Esophagus muscularis mucosa (tissue), 4 donors: ENCODE measurements around the gene PHLDB1. TPM values are rescaled to one million over a fixed set of nuclear protein-coding genes. Genes with fewer than 3 reads are reported as not detected.

Source experiments
- DNase-seq: peaks from one replicate; pipeline ENCODE4 v3.0.0-alpha.2; 2017; ENCODE audit errors: extremely low spot score
- H3K27ac ChIP-seq, 4 donors: fragments of 200-600 bp; sonication (generic); replicated peaks in 1 of 4; 1 replicate in 3 of 4; 2 replicates in 1 of 4; pipeline ENCODE4 v1.5.1; 2016 to 2019; ENCODE audit warnings: mild to moderate bottlenecking in 1 of 4
- H3K27me3 ChIP-seq, 4 donors: fragments of 200-600 bp; sonication (generic); one replicate each; pipeline versions ENCODE4 v1.5.1 to v1.6.0; 2016 to 2019
- H3K36me3 ChIP-seq, 4 donors: fragments of 200-600 bp; sonication (generic); one replicate each; pipeline ENCODE4 v1.5.1; 2016 to 2019
- H3K4me1 ChIP-seq, 4 donors: fragments of 200-600 bp; sonication (generic); one replicate each; pipeline ENCODE4 v1.5.1; 2016 to 2019
- H3K4me3 ChIP-seq, 4 donors: fragments of 200-600 bp; sonication (generic); 1 replicate in 2 of 4; 2 replicates in 2 of 4; pipeline ENCODE4 v1.5.1; 2016 to 2019; ENCODE audit warnings: mild to moderate bottlenecking in 4 of 4, moderate library complexity in 1 of 4
- H3K9me3 ChIP-seq, 4 donors: fragments of 200-600 bp; sonication (generic); 1 replicate in 3 of 4; 2 replicates in 1 of 4; pipeline ENCODE4 v1.5.1; 2016 to 2019
- EP300 ChIP-seq: sonication (generic); formaldehyde crosslinking; IDR thresholded peaks from one replicate; pipeline ENCODE4 v1.6.1; 2017; ENCODE audit warnings: antibody characterized with exemption
- POLR2A ChIP-seq: fragments of 450-650 bp; IDR thresholded peaks from one replicate; pipeline ENCODE4 v1.6.1; 2017; ENCODE audit warnings: antibody characterized with exemption, moderate library complexity, mild to moderate bottlenecking, low read depth
- POLR2AphosphoS5 ChIP-seq, 2 donors: sonication (generic); formaldehyde crosslinking; IDR thresholded peaks; one replicate each; pipeline ENCODE4 v1.6.1; 2017; ENCODE audit warnings: antibody characterized with exemption in 2 of 2
- WGBS: methylation state at CpG from one replicate; pipeline ENCODE4 v1.1.5; 2018; 5-methylcytosine and 5-hydroxymethylcytosine counted together
- intact Hi-C: fragments of 100-400 bp; cut with DNase I; formaldehyde crosslinking; loops from one replicate; pipeline ENCODE4 v1.15.1; 2023
- total RNA-seq, 4 donors: library from RNA; depleted of rRNA; stranded (reverse); fragments of >200 nt; gene quantifications; one replicate each; pipeline versions ENCODE4 v1.1.0 to v1.2.1, GENCODE V29; 2016
- TF ChIP-seq, protein P1 (sequence below), 3 experiments: fragments of 200-600 bp in 2 of 3; fragments of 450-650 bp in 1 of 3; sonication (generic) in 2 of 3; IDR thresholded peaks; one replicate each; pipeline ENCODE4 v1.5.1; 2017 to 2019; ENCODE audit warnings: antibody characterized with exemption in 3 of 3, mild to moderate bottlenecking in 2 of 3, moderate library complexity in 1 of 3

PHLDB1 gene
- total RNA-seq, 4 donors from 2014 or later = 62.6 to 92.2 (median 78.9) TPM

DNA sequence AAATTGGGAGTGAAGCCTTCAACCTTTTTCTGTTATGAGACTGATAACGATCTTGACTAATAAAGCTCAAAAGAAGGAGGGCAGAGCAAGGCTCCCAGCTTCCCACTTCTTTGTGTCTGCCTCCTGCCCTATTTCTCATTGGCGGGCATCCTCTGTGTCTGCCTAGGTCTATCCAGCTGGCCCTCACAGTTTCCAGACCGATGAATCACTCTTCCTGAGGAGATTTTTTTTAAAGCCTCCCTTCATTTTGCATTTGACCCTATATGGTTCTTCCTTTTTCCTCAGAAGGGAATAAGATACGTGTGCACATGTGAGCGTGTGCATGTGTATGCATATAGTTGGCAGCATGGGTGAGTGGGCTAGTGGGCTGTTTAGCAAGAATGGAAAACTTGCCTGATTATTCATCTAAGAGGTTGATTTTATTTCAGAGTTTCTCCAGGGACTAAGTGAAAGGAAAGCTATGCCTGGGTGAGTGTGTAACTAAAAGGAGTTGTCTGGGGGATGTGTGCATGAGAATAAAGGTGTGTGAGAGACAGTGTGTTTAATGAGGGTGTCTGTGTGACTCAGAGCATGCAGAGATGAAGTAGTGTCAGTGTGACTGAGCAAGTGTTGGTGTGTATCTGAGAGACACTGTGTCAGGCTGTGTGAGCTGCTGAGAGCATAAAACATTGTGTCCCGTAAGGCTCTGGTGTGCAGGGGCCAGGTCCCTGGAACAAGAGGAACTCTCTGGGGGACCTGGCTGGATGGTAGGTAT is 12.2 kb downstream of the PHLDB1 start:
- no peaks in the 10 kb centered on the region for H3K27me3 ChIP-seq
- peaks cover 14 to 47% (median 34%) of the 10 kb centered on the region in 4 donors for H3K36me3 ChIP-seq
- 54% methylated on average over 6 of the region's 6 CpGs for WGBS
- no peak for DNase-seq
- H3K4me3 ChIP-seq = peak overlapping the region in 1 of 4 donors; percentile 8
- intact Hi-C loops = no loop called here
- TF ChIP-seq, protein P1, sequence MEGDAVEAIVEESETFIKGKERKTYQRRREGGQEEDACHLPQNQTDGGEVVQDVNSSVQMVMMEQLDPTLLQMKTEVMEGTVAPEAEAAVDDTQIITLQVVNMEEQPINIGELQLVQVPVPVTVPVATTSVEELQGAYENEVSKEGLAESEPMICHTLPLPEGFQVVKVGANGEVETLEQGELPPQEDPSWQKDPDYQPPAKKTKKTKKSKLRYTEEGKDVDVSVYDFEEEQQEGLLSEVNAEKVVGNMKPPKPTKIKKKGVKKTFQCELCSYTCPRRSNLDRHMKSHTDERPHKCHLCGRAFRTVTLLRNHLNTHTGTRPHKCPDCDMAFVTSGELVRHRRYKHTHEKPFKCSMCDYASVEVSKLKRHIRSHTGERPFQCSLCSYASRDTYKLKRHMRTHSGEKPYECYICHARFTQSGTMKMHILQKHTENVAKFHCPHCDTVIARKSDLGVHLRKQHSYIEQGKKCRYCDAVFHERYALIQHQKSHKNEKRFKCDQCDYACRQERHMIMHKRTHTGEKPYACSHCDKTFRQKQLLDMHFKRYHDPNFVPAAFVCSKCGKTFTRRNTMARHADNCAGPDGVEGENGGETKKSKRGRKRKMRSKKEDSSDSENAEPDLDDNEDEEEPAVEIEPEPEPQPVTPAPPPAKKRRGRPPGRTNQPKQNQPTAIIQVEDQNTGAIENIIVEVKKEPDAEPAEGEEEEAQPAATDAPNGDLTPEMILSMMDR (IDR thresholded peaks at IDR 0.05) = no peak
- TF ChIP-seq POLR2A (no peak), EP300 (no peak), POLR2AphosphoS5 (IDR thresholded peaks at IDR 0.05) (peak; percentile 55 to 64)
- H3K27ac ChIP-seq = peak overlapping the region; percentile 87 to 92 (median 88)
- H3K4me1 ChIP-seq = peaks cover 64 to 90% (median 83%) of the 10 kb centered on the region in 4 donors
- H3K9me3 ChIP-seq = no peaks in the 10 kb centered on the region

DNA sequence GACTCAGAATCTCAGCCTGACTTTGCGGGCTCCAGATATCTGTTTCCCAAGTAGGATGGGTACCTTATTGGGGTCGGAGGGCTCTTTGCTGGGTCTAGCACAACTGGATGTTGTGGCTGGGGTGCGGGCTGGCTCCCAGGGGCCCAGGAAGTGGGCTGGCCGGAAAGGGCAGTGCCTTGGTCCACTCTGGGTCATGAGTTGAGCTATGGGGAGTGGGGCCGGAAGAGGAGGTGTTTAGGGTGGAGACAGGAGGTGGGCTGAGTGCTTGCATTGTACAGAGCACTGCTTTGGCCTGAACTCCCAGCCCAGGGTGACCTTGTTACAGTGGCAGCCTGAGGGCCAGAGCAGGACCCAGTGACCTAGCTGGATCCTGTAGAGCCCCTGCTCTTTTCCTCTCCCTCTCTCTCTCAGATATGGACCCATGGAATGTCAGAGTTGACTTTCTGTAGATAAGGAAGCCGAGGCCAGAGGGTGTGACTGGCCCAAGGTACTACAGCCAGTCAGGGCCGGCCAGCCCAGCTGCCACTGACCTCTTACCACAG is 13.2 kb downstream of the PHLDB1 start:
- Histone ChIP-seq H3K4me1 (peaks cover 64 to 91% (median 87%) of the 10 kb centered on the region in 4 donors), H3K27me3 (no peaks in the 10 kb centered on the region), H3K9me3 (no peaks in the 10 kb centered on the region), H3K27ac (peak overlapping the region; percentile 87 to 92 (median 88)), H3K36me3 (peaks cover 19 to 47% (median 35%) of the 10 kb centered on the region in 4 donors), H3K4me3 (peak overlapping the region; percentile 58 to 69 (median 62))
- no peak for DNase-seq
- no peak for TF ChIP-seq POLR2AphosphoS5 (IDR thresholded peaks at IDR 0.05)
- TF ChIP-seq, protein P1 (IDR thresholded peaks at IDR 0.05) = no peak
- no peak for TF ChIP-seq EP300
- TF ChIP-seq POLR2A = no peak
- WGBS = 57% methylated on average over 7 of the region's 7 CpGs
- intact Hi-C loops = no loop called here

DNA sequence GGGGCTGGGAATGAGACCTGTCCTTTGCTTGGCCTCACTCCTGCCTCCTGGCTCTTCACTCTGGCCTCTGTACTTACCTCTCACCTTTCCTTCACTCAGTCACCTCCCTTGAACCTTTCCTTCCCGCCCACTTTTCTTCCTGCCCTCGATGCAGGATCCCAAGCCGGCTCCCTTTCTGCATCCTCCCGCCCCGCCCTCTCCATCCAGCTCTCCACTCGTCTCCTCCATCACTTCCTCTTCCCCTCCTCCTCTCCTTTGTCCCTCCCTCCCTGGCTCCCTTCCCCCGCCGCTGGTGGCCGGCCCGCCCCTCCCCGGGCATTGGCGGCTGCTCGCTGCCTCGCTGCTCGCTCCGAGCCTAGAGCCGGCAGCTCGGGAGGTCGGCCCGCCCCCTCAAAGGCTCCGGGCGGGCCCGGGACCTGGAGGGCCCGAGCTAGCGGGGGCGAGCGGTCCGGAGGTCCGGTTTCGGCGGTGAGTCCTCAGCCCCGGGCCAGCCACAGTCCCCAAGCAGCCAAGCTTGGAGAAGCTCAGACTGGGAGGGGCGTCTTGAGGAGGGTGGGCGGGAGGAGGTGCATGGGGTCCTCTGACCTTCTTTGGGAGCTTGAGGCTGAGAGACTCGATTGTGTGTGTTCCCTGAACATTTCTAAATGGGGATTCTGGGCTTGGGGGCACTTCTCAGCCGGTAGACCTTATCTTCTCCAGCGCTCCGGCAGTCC is 13.8 kb downstream of the PHLDB1 start:
- no peak for TF ChIP-seq POLR2A
- no peak for TF ChIP-seq EP300
- TF ChIP-seq POLR2AphosphoS5 (IDR thresholded peaks at IDR 0.05) = peak; percentile 62 to 71
- TF ChIP-seq, protein P1 (IDR thresholded peaks at IDR 0.05) = peak in 1 of 3 experiments; percentile 5
- Histone ChIP-seq H3K4me1 (peaks cover 64 to 90% (median 84%) of the 10 kb centered on the region in 4 donors), H3K27ac (peak overlapping the region; percentile 87 to 92 (median 88)), H3K27me3 (no peaks in the 10 kb centered on the region), H3K9me3 (no peaks in the 10 kb centered on the region), H3K36me3 (peaks cover 16 to 47% (median 35%) of the 10 kb centered on the region in 4 donors), H3K4me3 (peak overlapping the region; percentile 58 to 69 (median 62))
- intact Hi-C loops = no loop called here
- 5% methylated on average over 24 of the region's 38 CpGs for WGBS
- peak; percentile 96 for DNase-seq

DNA sequence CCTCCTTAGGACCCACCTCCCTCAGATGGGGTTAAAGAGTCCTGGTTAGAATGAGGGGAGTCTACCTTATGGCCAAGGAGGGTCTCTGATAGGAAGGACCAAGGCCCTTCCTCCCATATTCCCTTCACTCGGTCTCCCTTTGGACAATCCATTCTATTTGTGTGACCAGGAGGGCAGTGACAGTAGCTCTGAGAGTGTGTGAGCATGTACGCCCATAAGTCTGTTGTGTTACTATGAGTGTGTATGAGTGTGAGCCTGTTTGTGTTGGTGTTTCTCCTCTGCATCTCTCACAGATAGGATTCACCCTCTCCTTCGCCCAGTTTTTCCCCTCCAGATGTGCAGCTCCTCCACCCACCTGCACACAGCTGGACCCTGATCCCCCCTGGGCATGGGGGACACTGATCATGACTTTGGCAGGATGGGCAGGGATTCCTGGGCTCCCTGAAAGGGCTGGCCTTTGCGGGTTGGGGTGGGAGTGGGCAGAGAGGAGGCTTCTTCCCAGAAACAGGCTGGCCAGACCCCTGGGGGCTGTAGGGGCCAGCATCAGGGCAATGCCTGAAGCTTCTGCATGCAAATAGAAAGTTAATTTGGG is 14.5 kb downstream of the PHLDB1 start:
- DNase-seq = no peak
- Histone ChIP-seq H3K4me1 (peaks cover 60 to 86% (median 79%) of the 10 kb centered on the region in 4 donors), H3K4me3 (peak overlapping the region; percentile 58 to 69 (median 62)), H3K27ac (peak overlapping the region; percentile 87 to 92 (median 88)), H3K27me3 (no peaks in the 10 kb centered on the region), H3K36me3 (peaks cover 15 to 47% (median 36%) of the 10 kb centered on the region in 4 donors), H3K9me3 (no peaks in the 10 kb centered on the region)
- 16% methylated on average over 4 of the region's 4 CpGs for WGBS
- TF ChIP-seq EP300 (no peak), POLR2AphosphoS5 (IDR thresholded peaks at IDR 0.05) (no peak), POLR2A (no peak)
- TF ChIP-seq, protein P1 (IDR thresholded peaks at IDR 0.05) = no peak
- intact Hi-C loops = no loop called here
